NT2/D1 (cell line): Measurements from ENCODE around the gene CXCR5.

Source experiments
- SUZ12 ChIP-seq: IDR thresholded peaks from 2 replicates; pipeline ENCODE4 v1.6.1; 2011; ENCODE audit not compliant: insufficient read length, insufficient read depth; ENCODE audit errors: extremely low read depth
- YY1 ChIP-seq: IDR thresholded peaks from 2 replicates; pipeline ENCODE4 v1.6.1; 2011; ENCODE audit not compliant: insufficient read length, insufficient read depth
- ZNF274 ChIP-seq: IDR thresholded peaks from 2 replicates; pipeline ENCODE4 v1.6.1; 2011; ENCODE audit warnings: mild to moderate bottlenecking, low read depth, low read length

DNA sequence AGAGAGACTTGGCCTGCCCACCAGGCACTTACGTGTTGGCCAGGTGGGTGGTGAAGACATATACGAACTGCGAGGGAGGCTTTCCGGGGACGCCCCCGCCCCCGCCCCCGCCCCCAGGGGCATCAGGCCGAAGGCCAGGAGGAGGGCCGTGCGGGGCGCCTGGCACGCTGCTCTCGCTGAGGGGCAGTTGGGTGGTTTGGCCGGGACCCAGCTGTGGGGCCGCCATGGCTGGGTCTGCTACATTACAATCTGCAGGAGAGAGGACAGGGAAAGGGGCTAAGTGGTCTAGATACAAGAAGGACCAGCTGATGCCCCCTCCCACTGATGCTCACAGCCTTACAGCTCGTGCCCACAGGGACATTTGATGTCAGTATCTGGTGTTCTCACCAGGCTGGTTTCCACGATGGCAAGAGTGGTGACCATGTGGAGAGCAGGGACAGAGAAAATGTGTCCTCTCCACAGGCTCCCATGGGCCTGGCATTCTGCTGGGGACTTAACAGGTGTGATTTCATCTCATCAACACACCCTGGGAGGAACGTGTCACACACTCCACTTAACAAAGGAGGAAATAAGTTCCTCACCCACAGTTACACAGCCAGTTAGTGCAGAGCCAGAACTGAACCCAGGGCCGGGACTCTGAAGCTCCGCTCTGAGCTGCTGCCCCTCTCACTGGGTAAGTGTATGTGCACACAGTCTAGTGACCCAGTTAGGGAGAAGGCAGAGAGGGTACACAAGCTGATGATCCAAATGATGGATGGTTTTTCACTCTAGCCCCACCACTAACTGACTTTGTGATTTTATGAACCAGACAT, 19.7 kb downstream of the CXCR5 start:
- TF ChIP-seq SUZ12: no peak
- TF ChIP-seq YY1: no peak
- TF ChIP-seq ZNF274: no peak
